Prostate gland (tissue), 2 donors: ENCODE measurements around the gene ALDH18A1.

ENCODE experiments used
- CTCF ChIP-seq, 4 experiments: fragments of 200-600 bp in 2 of 4; fragments of 450-650 bp in 2 of 4; sonication (generic) in 2 of 4; IDR thresholded peaks; 1 replicate in 3 of 4; 2 replicates in 1 of 4; pipeline ENCODE4 v1.5.1; 2016 to 2019; ENCODE audit warnings: antibody characterized with exemption in 4 of 4, mild to moderate bottlenecking in 2 of 4, moderate library complexity in 2 of 4
- POLR2A ChIP-seq: fragments of 450-650 bp; IDR thresholded peaks from one replicate; pipeline ENCODE4 v1.6.1; 2016; ENCODE audit warnings: antibody characterized with exemption, mild to moderate bottlenecking
- POLR2AphosphoS5 ChIP-seq: sonication (generic); formaldehyde crosslinking; IDR thresholded peaks from one replicate; pipeline ENCODE4 v1.6.1; 2017; ENCODE audit warnings: antibody characterized with exemption

- TF ChIP-seq CTCF (IDR thresholded peaks at IDR 0.05) = no peak
- TF ChIP-seq POLR2AphosphoS5 = no peak
- TF ChIP-seq POLR2A = no peak
These were observed 90.4 kb downstream of the ALDH18A1 start for GRCh38 chr10:95566136-95566535.
